Mesenteric fat pad (tissue), 1 donor: ENCODE results near the gene GNAT2. TPM values are rescaled to one million over a fixed set of nuclear protein-coding genes. Genes with fewer than 3 reads are reported as not detected.

Experiments
- DNase-seq: peaks from one replicate; pipeline ENCODE4 v3.0.0-alpha.2; 2020; ENCODE audit warnings: low spot score
- total RNA-seq: library from RNA; stranded (reverse); fragmentation: NEBNext Ultra II Directional; extraction: Animal tissue kit (Norgen Biotek cat#: 25700); gene quantifications from one replicate; pipeline ENCODE4 v1.2.1, GENCODE V29; 2021
- donor health status: DM: yes; HTN: yes; CAD: no.

The GNAT2 gene
- total RNA-seq, 1 donor from 2014 or later: not detected

DNA sequence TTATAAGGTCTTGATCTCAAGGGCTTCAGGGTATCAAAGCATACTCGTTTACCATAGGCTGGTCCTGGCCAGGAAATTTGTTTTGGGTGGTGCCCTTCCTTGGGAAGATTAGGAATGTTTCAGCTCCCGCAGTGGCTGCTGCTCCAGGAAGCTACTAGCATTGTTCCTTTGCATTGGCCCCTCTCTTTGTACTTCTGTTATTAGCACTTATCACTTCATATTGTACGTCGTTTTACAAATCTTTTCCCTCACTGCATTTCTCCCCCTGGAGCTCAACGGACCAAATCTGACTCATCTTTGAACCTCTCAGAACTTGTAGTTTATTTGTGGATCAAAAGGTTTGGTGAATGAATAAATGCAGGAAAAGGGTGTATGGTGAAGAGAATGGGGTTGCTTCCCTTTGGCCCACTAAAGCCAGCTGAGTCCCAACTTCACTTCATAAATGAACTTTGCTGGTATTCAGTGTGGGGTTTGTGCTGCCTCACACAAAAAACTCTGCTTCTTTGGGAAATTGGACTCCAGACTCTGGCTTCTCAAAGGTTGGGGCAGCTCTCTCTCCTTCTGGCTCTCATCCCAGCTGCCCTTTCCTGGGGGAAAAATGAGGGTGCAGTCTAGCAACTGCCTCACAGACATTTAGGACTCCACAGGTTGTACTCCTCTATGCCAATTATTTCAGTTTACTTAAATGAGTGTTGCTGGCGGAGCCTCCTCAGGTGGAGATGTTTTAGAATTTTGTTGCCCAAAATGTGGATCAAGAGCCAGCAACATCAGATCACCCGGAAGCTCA lies 5.9 kb downstream of the GNAT2 start:
- DNase-seq: no peak

GRCh38 chr1:109611308-109611990 lies 8.0 kb downstream of the GNAT2 start:
- DNase-seq: no peak

GRCh38 chr1:109610609-109611307 lies 8.7 kb downstream of the GNAT2 start:
- DNase-seq: no peak

GRCh38 chr1:109609881-109610280 lies 9.5 kb downstream of the GNAT2 start:
- no peak for DNase-seq

DNA sequence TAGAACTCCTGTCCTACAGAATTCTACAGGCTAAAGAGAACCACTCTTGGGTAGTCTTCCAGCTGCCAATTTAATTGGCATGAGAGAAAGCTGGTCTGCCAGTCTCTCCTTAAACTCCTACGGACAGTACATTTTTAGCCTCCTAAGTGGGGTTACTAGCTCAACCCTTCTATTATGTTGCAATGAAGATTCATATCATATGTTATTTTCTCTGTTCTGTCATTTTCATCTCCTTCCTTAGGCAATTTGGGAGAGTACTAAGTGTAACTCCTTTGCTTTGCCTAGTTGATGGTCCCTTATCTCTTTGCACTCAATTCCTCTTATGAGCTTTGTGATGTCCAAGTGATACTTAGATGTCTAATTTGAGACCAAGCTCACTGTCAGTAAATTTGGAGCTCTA lies 14.0 kb downstream of the GNAT2 start:
- no peak for DNase-seq

DNA sequence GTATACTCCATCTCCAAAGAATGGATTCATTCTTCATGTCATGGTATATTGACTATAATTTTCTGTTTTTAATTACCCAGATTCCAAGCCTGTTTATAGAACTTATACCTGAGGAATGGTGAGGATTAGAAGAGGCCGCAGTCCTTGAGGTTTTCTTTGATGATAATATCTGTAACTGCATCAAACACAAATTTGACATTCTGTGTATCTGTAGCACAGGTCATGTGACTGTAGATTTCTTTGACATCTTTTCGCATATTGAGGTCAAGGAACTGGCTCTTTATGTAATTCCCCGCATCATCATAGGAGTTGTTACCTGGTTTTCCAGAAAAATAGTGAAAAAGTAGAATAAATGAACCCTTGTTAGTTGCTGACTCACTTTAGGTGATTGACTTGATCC lies 16.2 kb downstream of the GNAT2 start:
- no peak for DNase-seq

DNA sequence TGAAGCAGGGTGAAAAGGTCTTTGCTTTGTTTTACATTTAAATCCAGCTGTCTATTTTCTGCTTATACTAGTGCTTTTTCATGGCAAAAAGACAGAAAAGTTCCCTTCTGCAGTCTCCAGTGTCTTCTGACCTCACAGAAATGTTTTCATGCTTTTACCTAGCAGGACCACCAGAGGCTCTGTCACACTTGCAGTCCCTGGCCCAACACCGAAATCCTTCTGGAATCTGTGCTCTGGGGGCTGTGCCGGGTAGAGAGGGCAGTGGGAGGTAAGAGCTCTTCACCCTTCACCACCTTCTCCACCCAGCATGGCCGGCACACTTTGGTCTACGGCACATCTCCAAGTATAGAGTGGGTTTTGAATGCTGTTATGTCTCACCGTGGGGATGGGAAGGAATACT lies 20.8 kb downstream of the GNAT2 start:
- no peak for DNase-seq

DNA sequence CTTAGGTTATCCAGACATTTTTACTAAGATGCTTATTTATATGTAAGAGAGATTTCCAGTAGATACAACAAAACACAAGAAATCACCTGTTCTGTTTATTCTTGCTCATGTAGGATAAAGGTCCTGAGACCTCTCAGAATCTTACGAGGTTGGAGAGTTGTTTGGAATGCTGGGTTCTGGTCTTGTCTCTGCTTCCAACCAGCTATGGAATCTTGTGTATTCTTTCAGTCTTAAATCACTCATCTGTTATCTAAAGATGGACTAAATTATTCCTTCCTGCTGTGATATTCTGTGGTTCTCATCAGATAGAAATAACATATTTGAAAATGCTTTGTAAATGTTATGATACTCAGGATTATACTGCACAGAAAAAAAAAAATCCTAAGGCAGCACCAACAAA lies 21.3 kb downstream of the GNAT2 start:
- DNase-seq: no peak

DNA sequence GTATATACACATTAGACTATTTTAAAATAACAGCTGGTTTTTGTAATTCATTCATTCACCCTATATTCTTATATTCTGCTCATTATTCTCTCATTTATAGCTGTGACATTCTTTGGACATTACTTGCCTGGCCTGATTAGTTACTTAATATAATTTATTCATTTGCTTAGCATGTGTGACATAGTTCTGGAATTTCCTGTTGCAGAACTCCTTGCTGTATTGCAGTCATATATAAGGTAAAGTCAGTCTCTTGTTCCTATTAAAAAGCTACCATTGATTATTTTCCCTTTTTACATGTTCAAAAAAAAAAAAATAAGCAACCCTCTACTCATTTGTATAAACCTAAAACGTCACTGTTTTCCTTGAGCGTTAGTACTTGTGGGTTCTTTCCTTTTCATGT lies 23.9 kb downstream of the GNAT2 start:
- no peak for DNase-seq

- DNase-seq: no peak
These were observed 26.5 kb downstream of the GNAT2 start for GRCh38 chr1:109592916-109593315.

DNA sequence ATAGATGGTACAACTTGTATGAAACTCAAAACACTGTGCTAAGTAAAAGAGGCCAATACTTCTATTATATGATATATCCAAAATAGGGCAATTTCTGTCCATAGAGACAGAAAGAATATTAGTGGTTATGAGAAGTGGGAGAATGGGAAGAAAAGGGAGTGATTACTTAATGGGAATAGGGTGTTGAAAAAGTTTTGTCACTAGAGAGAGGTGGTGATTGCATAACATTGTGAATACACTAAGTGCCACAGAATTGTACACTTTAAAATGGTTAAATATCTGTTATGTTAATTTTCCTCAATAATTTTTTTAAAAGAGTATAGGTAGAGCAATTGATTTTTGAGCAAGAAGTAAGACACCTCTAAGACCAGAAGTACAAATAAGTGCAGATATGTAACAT lies 29.7 kb downstream of the GNAT2 start:
- DNase-seq: no peak

DNA sequence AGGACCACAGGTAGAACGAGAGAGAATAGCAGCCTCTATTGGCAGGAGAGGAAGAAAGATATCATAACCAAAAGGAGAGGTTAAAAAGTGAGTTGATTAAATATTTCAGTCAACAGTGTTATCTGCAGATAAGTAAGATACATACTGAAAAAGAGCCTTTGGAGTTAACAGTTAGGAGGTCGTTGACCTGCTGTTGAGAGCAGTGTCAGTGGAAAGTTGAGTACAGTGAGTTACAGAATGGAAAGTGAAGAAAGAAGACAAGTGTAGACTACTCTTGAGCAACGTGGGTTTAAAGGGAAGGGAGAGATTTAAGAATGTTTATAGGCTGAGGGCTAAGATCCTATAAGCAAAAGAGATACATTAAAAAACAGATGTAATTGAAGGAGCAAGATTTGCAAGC lies 30.2 kb downstream of the GNAT2 start:
- no peak for DNase-seq

DNA sequence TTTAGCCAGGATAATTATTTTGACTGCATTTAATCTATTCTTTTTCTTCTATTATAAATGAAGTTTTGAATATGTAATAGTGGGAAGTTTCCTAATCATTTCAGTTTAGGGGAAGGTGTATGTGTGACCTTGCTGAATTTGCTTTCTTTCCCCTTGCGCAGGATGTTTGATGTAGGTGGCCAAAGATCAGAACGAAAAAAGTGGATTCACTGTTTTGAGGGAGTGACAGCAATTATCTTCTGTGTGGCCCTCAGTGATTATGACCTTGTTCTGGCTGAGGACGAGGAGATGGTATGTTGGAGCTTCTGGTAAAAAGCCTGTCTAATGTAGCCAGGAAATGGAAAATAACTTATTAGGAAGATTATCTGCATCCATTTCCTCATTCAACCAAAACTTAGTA lies 33.4 kb downstream of the GNAT2 start:
- no peak for DNase-seq

DNA sequence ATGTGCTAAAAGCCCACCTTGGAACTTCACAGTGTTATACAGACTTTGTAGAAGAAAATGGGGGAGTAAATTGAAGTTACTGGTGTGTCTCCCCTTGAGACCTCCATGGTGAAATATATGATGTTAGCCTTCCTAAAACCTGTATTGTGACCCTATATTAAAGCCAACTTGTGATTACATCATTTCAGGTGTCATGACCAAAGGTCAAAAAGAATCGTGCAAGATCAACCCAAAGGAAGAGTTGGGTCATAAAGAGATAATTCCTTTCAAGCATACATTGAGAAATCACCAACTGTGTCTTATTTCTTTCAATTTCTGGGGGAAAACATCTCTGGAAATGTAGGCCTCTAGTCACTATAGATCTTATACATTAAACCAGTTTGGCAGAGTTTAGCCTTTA lies 34.6 kb downstream of the GNAT2 start:
- no peak for DNase-seq

- DNase-seq: no peak
These were observed 37.4 kb downstream of the GNAT2 start for GRCh38 chr1:109582021-109582420.

DNA sequence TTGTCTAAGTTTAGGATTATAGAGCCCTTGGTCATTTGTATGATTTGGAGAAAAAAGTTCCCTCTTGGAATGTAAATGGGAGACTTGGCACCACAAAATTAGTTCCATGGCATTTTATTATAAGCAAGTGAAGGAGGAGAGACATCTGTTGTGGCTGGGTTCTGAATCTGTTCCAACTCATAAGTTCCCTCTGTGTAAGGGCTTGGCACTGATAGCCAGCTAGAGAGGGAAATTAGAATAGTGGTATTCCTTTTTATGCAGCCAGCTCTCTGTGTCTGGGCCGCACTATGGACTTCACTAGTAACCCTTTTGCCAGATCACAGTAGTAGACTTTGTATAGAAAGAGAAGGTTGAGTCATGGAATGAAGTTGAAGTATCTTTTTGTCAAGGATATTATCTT lies 39.9 kb downstream of the GNAT2 start:
- no peak for DNase-seq

- no peak for DNase-seq
These were observed 40.4 kb downstream of the GNAT2 start for GRCh38 chr1:109578947-109579443.

DNA sequence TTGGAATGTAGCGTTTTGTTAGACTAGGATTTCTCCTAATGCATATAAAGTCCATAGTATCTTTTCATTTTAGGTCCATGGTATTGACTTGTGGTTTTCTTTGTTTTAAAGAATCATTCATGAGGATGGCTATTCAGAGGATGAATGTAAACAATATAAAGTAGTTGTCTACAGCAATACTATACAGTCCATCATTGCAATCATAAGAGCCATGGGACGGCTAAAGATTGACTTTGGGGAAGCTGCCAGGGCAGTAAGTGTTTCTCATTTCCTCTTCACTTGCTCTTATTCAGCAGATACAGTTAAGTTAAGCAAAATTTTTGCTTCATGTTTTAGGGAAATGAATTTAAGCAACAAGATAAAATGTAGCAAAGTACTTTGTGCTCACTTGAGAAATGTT lies 45.6 kb downstream of the GNAT2 start:
- DNase-seq: no peak

DNA sequence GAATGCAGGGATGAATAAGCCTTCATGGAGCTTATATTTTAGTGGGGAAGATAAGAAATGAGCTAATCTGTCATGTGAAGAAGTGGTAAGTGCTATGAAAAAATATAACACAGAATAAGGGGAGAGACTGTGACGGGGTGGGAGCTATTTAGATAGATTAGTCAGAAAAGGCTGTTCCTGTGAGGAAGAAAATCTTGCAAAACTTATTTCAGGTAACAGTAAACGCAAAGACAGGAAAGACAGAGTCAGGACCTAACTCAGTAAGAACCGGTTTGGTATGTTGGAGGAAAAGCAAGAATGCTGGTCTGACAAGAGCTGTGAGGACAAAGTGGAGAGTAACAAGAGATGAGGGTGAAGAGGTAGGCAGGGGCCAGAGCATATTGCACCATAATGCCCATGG lies 49.0 kb downstream of the GNAT2 start:
- no peak for DNase-seq

DNA sequence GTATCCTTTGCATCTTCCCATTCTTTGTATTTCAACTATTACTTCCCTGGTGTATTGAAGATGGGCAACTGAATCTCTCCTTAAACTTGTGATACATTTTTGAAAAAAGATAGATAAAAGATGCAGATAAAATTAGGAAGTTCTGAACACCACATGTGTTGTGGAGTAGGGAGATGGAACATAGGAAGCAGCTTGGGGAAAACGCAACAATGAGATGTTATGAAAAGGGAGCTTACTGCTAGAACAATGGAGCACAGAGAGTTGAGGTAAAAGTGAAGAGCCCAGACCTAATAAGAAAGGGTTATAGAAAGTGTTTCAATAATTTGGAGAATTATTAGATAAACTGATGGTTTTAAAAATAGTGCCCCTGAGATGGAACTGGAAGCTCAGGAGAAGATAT lies 50.1 kb downstream of the GNAT2 start:
- DNase-seq: no peak

- no peak for DNase-seq
These were observed 51.3 kb downstream of the GNAT2 start for GRCh38 chr1:109567877-109568672.
